ENCODE data around the gene CCDC136.

Gene CCDC136

GRCh38 chr7:128801667-128802418 lies 10.1 kb downstream of the CCDC136 start:
- no peak for TF ChIP-seq CTCF (IDR thresholded peaks at IDR 0.05; ENCODE audit: low read depth, low read length, missing control alignments)
- no peak overlapping the region for H3K4me3 ChIP-seq (ENCODE audit: low read depth, low read length)
- no peak for DNase-seq (ENCODE audit: low read depth)

DNA sequence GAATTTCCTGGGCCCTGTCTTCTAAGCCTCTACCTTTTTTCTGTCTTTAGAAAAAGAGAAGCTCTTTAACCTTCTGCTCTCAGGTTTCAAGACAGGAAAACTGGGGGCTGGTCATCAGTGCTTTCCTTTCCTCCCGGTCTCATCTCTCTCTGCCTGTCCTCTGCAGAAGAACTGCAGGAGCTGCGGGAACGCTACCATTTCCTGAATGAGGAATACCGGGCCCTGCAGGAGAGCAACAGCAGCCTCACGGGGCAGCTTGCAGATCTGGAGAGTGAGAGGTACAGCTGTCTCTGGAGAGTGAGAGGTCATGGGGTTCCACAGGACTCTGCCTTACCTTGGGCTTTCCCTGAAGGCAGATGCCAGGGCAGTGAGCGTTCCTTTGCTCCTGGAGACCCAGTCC lies 12.7 kb downstream of the CCDC136 start:
- H3K4me3 ChIP-seq (ENCODE audit: low read depth, low read length), result no peak overlapping the region
- no peak for DNase-seq (ENCODE audit: low read depth)
- TF ChIP-seq CTCF (IDR thresholded peaks at IDR 0.05; ENCODE audit: low read depth, low read length, missing control alignments), result no peak

DNA sequence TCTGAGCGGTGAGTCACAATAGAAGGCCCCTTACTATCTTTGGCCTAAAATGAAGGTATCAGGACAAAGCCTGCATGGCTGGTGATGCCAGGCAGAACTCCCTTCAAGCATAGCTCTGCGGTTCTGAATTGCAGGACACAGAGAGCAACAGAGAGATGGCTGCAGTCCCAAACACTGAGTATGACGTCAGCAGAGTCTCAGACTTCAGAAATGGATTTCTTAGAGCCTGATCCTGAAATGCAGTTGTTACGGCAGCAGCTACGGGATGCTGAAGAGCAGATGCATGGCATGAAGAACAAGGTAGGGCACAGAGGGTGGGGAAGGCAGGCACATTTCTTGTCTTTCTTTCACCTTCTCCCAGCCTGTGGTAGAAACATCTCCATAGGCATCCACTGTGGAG lies 13.5 kb downstream of the CCDC136 start:
- DNase-seq (ENCODE audit: low read depth), result no peak
- no peak for TF ChIP-seq CTCF (IDR thresholded peaks at IDR 0.05; ENCODE audit: low read depth, low read length, missing control alignments)
- H3K4me3 ChIP-seq (ENCODE audit: low read depth, low read length), result no peak overlapping the region

GRCh38 chr7:128807191-128807590 lies 15.4 kb downstream of the CCDC136 start:
- no peak overlapping the region for H3K4me3 ChIP-seq (ENCODE audit: low read depth, low read length)
- no peak for TF ChIP-seq CTCF (IDR thresholded peaks at IDR 0.05; ENCODE audit: low read depth, low read length, missing control alignments)
- no peak for DNase-seq (ENCODE audit: low read depth)

GRCh38 chr7:128809363-128809762 lies 17.6 kb downstream of the CCDC136 start:
- DNase-seq (ENCODE audit: low read depth), result no peak
- no peak overlapping the region for H3K4me3 ChIP-seq (ENCODE audit: low read depth, low read length)
- TF ChIP-seq CTCF (IDR thresholded peaks at IDR 0.05; ENCODE audit: low read depth, low read length, missing control alignments), result no peak

GRCh38 chr7:128810473-128810872 lies 18.7 kb downstream of the CCDC136 start:
- TF ChIP-seq CTCF (IDR thresholded peaks at IDR 0.05; ENCODE audit: low read depth, low read length, missing control alignments), result no peak
- H3K4me3 ChIP-seq (ENCODE audit: low read depth, low read length), result no peak overlapping the region
- no peak for DNase-seq (ENCODE audit: low read depth)

DNA sequence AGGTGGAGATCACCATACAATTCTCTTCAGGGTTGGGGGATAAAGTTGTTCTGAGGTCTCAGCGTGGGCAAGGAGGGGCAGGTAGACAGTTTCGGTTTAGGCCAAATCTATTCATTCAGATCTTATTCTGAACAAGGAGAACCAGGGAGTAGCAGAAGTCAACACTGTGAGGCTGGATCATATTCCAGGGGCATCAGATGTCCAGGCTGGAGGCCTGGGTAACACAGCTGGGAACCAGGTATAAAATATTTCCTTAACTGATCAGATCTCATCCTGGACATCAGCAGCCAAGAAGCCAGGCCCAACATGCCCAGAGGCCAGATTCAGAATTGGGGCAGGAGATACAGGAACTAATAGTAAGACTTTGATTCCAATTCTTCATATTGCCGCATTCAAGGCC lies 19.2 kb downstream of the CCDC136 start:
- TF ChIP-seq CTCF (IDR thresholded peaks at IDR 0.05; ENCODE audit: low read depth, low read length, missing control alignments), result no peak
- no peak overlapping the region for H3K4me3 ChIP-seq (ENCODE audit: low read depth, low read length)
- no peak for DNase-seq (ENCODE audit: low read depth)

Data from GM12864 (cell line).